HG03442 (cell line): Measurements from ENCODE around the gene GRAP2.
"Not testable (repeated sequence)": the region's sequence is repeated elsewhere in the genome, so short reads cannot be mapped to it uniquely, and the experiment has no call there.

Experiments
- ATAC-seq: cut with Tn5 transposase; IDR thresholded peaks from one replicate; pipeline ENCODE4 v1.9.1; 2021; ENCODE audit warnings: mild to moderate bottlenecking, moderate library complexity; ENCODE audit not compliant: unreplicated experiment

The GRAP2 gene

GRCh38 chr22:39896313-39896996, 4.4 kb upstream of the GRAP2 start:
- no peak for ATAC-seq

- ATAC-seq = no peak
Observed at GRCh38 chr22:39897841-39898240, 3.0 kb upstream of the GRAP2 start.

GRCh38 chr22:39898997-39899396, 1.9 kb upstream of the GRAP2 start:
- peak; percentile 53 for ATAC-seq

GRCh38 chr22:39901565-39902146, 772 bp downstream of the GRAP2 start:
- ATAC-seq = no peak

GRCh38 chr22:39904024-39904423, 3.1 kb downstream of the GRAP2 start:
- not testable (repeated sequence) for ATAC-seq

GRCh38 chr22:39904862-39905261, 4.0 kb downstream of the GRAP2 start:
- no peak for ATAC-seq

GRCh38 chr22:39905687-39906086, 4.8 kb downstream of the GRAP2 start:
- no peak for ATAC-seq

GRCh38 chr22:39906207-39906606, 5.3 kb downstream of the GRAP2 start:
- no peak for ATAC-seq

GRCh38 chr22:39907047-39907446, 6.2 kb downstream of the GRAP2 start:
- no peak for ATAC-seq

GRCh38 chr22:39907605-39908097, 6.8 kb downstream of the GRAP2 start:
- no peak for ATAC-seq

- ATAC-seq = no peak
Observed at GRCh38 chr22:39908136-39908535, 7.3 kb downstream of the GRAP2 start.

- ATAC-seq = no peak
Observed at GRCh38 chr22:39908737-39909136, 7.9 kb downstream of the GRAP2 start.

- ATAC-seq = no peak
Observed at GRCh38 chr22:39910876-39911613, 10.2 kb downstream of the GRAP2 start.

- ATAC-seq = no peak
Observed at GRCh38 chr22:39913321-39913720, 12.4 kb downstream of the GRAP2 start.

- ATAC-seq = no peak
Observed at GRCh38 chr22:39913886-39914285, 13.0 kb downstream of the GRAP2 start.

GRCh38 chr22:39914584-39914983, 13.7 kb downstream of the GRAP2 start:
- ATAC-seq = no peak

- ATAC-seq = no peak
Observed at GRCh38 chr22:39915295-39915726, 14.4 kb downstream of the GRAP2 start.

GRCh38 chr22:39916496-39916895, 15.6 kb downstream of the GRAP2 start:
- no peak for ATAC-seq

GRCh38 chr22:39917197-39917643, 16.3 kb downstream of the GRAP2 start:
- ATAC-seq = no peak

GRCh38 chr22:39917776-39918495, 17.1 kb downstream of the GRAP2 start:
- ATAC-seq = no peak

GRCh38 chr22:39920134-39920743, 19.4 kb downstream of the GRAP2 start:
- no peak for ATAC-seq
